ENCODE measurements around the gene FBLN1.
"Not testable (repeated sequence)": the region's sequence is repeated elsewhere in the genome, so short reads cannot be mapped to it uniquely, and the experiment has no call there.

DNA sequence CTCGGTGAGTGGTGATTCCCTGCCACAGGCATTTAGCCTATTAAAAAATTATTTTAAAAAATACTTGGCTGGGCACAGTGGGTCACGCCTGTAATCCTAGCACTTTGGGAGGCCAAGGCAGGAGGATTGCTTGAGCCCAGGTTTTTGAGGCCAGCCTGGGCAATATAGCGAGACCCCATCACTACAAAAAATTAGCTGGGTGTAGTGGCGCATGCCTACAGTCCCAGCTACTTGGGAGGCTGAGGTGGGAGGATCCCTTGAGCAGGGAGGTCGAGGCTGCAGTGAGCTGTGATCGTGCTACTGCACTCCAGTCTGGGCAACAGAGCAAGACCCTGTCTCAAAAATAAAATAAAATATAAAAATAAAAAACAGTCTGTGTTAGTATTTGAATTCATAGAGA is 33.2 kb downstream of the FBLN1 start:
- TF ChIP-seq, protein P1, sequence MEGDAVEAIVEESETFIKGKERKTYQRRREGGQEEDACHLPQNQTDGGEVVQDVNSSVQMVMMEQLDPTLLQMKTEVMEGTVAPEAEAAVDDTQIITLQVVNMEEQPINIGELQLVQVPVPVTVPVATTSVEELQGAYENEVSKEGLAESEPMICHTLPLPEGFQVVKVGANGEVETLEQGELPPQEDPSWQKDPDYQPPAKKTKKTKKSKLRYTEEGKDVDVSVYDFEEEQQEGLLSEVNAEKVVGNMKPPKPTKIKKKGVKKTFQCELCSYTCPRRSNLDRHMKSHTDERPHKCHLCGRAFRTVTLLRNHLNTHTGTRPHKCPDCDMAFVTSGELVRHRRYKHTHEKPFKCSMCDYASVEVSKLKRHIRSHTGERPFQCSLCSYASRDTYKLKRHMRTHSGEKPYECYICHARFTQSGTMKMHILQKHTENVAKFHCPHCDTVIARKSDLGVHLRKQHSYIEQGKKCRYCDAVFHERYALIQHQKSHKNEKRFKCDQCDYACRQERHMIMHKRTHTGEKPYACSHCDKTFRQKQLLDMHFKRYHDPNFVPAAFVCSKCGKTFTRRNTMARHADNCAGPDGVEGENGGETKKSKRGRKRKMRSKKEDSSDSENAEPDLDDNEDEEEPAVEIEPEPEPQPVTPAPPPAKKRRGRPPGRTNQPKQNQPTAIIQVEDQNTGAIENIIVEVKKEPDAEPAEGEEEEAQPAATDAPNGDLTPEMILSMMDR (IDR thresholded peaks at IDR 0.05; ENCODE audit: low read length) = not testable (repeated sequence)
- TF ChIP-seq EZH2 (IDR thresholded peaks at IDR 0.05; ENCODE audit: borderline replicate concordance, low read length) = not testable (repeated sequence)

All from OCI-LY1 (cell line).